Tibial nerve (tissue), 3 donors: ENCODE results near the gene ZCCHC24.

Experiments
- CTCF ChIP-seq, 5 experiments: fragments of 200-600 bp in 3 of 5; fragments of 450-650 bp in 2 of 5; sonication (generic) in 3 of 5; IDR thresholded peaks; one replicate each; pipeline ENCODE4 v1.5.1; 2016 to 2019; ENCODE audit warnings: antibody characterized with exemption in 5 of 5, mild to moderate bottlenecking in 3 of 5, moderate library complexity in 2 of 5
- POLR2A ChIP-seq, 2 donors: fragments of 450-650 bp; IDR thresholded peaks; one replicate each; pipeline ENCODE4 v1.6.1; 2017; ENCODE audit warnings: antibody characterized with exemption in 2 of 2, mild to moderate bottlenecking in 2 of 2, moderate library complexity in 2 of 2

DNA sequence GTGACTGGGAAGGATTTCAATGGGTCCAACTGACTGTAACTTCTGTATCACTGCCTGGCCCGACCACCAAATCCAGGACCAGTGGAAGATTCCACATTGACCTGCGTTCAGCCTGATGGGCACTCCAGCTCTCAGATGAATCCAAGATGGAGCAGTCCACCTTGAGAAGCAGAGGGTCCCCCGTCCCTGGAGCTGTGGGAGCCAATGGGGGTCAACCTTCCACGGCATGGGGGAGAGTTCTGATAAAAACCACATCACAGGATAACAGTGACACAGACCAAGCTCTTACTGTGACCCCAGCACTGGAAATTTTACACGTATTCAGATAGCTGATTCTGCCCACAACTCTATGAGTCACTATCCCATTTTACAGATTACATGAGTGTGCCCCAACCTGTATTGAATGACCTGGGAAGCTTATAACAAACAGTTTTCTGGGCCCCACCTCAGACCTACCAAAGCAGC is 11.2 kb downstream of the ZCCHC24 start:
- TF ChIP-seq CTCF (IDR thresholded peaks at IDR 0.05) (no peak), POLR2A (IDR thresholded peaks at IDR 0.05) (no peak)
